Measurements from ENCODE around the gene SELENOP. TPM values are rescaled to one million over a fixed set of nuclear protein-coding genes. Genes with fewer than 3 reads are reported as not detected.
A peak's percentile ranks its signal among the peaks of the same experiment; 100 is the strongest.

Gene SELENOP
- total and polyA plus RNA-seq, 2 of the 13 experiments (the other 11 are each of a cell fraction or from before 2014, with no cell fraction given), result 1,895 to 2,083 TPM

DNA sequence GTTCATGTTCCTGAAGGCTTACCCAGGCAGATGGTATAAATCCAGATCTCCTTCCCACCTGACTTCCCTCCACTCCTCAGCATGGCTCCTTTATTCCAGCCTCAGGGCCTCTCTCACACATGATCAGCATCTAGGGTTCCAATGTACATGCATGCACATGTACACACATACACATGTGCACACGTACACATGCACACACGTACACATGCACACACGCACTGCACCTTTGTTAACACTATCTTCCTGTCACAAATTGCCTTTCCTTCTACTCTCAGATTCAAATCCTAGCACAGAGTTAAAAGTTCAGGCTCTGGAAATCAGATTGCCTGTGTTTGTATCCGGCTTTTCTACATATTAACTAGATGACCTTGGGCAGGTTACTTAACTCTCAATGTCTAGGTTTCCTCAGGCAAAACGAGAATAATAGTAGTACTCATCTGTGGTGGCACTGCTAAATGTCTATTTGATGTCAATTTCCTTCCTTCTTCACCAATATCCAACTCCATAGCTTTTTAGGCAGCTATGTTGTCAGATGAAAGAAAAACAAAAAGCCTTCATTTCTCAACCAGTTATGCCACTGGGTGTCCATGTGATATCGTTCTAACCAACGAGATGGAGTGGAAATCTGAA, 12.8 kb upstream of the SELENOP start (continued):
- TF ChIP-seq ZSCAN20 (CRISPR knock-in tag; IDR thresholded peaks at IDR 0.05; ENCODE audit: borderline replicate concordance), result no peak
- 0 out of 2 replicates have a peak, but pooled peaks have one; percentile 33 for TF ChIP-seq ZSCAN21 (CRISPR knock-in tag; IDR thresholded peaks at IDR 0.05; ENCODE audit: borderline replicate concordance)
- TF ChIP-seq ZNF234 (CRISPR knock-in tag; conservative IDR thresholded peaks at IDR 0.05), result no peak
- TF ChIP-seq, protein P1, sequence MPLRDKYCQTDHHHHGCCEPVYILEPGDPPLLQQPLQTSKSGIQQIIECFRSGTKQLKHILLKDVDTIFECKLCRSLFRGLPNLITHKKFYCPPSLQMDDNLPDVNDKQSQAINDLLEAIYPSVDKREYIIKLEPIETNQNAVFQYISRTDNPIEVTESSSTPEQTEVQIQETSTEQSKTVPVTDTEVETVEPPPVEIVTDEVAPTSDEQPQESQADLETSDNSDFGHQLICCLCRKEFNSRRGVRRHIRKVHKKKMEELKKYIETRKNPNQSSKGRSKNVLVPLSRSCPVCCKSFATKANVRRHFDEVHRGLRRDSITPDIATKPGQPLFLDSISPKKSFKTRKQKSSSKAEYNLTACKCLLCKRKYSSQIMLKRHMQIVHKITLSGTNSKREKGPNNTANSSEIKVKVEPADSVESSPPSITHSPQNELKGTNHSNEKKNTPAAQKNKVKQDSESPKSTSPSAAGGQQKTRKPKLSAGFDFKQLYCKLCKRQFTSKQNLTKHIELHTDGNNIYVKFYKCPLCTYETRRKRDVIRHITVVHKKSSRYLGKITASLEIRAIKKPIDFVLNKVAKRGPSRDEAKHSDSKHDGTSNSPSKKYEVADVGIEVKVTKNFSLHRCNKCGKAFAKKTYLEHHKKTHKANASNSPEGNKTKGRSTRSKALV (CRISPR knock-in tag; IDR thresholded peaks at IDR 0.05), result no peak
- no peak for TF ChIP-seq CHCHD3 (CRISPR knock-in tag; IDR thresholded peaks at IDR 0.05)
- TF ChIP-seq, protein P2, sequence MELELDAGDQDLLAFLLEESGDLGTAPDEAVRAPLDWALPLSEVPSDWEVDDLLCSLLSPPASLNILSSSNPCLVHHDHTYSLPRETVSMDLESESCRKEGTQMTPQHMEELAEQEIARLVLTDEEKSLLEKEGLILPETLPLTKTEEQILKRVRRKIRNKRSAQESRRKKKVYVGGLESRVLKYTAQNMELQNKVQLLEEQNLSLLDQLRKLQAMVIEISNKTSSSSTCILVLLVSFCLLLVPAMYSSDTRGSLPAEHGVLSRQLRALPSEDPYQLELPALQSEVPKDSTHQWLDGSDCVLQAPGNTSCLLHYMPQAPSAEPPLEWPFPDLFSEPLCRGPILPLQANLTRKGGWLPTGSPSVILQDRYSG (CRISPR knock-in tag; IDR thresholded peaks at IDR 0.05), result no peak
- TF ChIP-seq ZNF773 (CRISPR knock-in tag; IDR thresholded peaks at IDR 0.05; ENCODE audit: borderline replicate concordance), result no peak
- TF ChIP-seq HDAC1 (CRISPR knock-in tag; IDR thresholded peaks at IDR 0.05), result peak; percentile 74
- no peak for TF ChIP-seq KDM3A (CRISPR knock-in tag; IDR thresholded peaks at IDR 0.05; ENCODE audit: low read depth)
- TF ChIP-seq, protein P3, sequence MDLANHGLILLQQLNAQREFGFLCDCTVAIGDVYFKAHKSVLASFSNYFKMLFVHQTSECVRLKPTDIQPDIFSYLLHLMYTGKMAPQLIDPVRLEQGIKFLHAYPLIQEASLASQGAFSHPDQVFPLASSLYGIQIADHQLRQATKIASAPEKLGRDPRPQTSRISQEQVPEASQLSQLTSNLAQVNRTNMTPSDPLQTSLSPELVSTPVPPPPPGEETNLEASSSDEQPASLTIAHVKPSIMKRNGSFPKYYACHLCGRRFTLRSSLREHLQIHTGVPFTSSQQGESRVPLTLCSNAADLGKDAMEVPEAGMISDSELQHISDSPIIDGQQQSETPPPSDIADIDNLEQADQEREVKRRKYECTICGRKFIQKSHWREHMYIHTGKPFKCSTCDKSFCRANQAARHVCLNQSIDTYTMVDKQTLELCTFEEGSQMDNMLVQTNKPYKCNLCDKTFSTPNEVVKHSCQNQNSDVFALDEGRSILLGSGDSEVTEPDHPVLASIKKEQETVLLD (CRISPR knock-in tag; IDR thresholded peaks at IDR 0.05; ENCODE audit: low read depth), result 0 out of 2 replicates have a peak, but pooled peaks have one; percentile 16
- TF ChIP-seq, protein P4, sequence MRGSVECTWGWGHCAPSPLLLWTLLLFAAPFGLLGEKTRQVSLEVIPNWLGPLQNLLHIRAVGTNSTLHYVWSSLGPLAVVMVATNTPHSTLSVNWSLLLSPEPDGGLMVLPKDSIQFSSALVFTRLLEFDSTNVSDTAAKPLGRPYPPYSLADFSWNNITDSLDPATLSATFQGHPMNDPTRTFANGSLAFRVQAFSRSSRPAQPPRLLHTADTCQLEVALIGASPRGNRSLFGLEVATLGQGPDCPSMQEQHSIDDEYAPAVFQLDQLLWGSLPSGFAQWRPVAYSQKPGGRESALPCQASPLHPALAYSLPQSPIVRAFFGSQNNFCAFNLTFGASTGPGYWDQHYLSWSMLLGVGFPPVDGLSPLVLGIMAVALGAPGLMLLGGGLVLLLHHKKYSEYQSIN (CRISPR knock-in tag; IDR thresholded peaks at IDR 0.05; ENCODE audit: borderline replicate concordance), result no peak
- TF ChIP-seq ZNF777 (CRISPR knock-in tag; IDR thresholded peaks at IDR 0.05), result no peak
- TF ChIP-seq ZNF629 (CRISPR knock-in tag; conservative IDR thresholded peaks at IDR 0.05), result peak; percentile 87
- no peak for TF ChIP-seq ATRX (CRISPR knock-in tag; IDR thresholded peaks at IDR 0.05; ENCODE audit: borderline replicate concordance)
- TF ChIP-seq, protein P5, sequence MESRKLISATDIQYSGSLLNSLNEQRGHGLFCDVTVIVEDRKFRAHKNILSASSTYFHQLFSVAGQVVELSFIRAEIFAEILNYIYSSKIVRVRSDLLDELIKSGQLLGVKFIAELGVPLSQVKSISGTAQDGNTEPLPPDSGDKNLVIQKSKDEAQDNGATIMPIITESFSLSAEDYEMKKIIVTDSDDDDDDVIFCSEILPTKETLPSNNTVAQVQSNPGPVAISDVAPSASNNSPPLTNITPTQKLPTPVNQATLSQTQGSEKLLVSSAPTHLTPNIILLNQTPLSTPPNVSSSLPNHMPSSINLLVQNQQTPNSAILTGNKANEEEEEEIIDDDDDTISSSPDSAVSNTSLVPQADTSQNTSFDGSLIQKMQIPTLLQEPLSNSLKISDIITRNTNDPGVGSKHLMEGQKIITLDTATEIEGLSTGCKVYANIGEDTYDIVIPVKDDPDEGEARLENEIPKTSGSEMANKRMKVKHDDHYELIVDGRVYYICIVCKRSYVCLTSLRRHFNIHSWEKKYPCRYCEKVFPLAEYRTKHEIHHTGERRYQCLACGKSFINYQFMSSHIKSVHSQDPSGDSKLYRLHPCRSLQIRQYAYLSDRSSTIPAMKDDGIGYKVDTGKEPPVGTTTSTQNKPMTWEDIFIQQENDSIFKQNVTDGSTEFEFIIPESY (CRISPR knock-in tag; IDR thresholded peaks at IDR 0.05), result no peak
- TF ChIP-seq, protein P6, sequence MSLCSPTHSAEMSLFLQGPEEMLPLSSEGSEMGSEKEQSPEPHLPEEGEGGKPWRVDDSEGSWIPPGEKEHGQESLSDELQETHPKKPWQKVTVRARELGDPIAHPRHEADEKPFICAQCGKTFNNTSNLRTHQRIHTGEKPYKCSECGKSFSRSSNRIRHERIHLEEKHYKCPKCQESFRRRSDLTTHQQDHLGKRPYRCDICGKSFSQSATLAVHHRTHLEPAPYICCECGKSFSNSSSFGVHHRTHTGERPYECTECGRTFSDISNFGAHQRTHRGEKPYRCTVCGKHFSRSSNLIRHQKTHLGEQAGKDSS (CRISPR knock-in tag; IDR thresholded peaks at IDR 0.05; ENCODE audit: borderline replicate concordance, low read depth), result no peak
- TF ChIP-seq, protein P7, sequence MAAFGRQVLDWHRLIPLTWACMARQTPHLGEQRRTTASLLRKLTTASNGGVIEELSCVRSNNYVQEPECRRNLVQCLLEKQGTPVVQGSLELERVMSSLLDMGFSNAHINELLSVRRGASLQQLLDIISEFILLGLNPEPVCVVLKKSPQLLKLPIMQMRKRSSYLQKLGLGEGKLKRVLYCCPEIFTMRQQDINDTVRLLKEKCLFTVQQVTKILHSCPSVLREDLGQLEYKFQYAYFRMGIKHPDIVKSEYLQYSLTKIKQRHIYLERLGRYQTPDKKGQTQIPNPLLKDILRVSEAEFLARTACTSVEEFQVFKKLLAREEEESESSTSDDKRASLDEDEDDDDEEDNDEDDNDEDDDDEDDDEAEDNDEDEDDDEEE (CRISPR knock-in tag; IDR thresholded peaks at IDR 0.05), result no peak
- peak; percentile 90 for TF ChIP-seq MED13 (CRISPR knock-in tag; IDR thresholded peaks at IDR 0.05)
- no peak for TF ChIP-seq ZNF235 (CRISPR knock-in tag; IDR thresholded peaks at IDR 0.05; ENCODE audit: borderline replicate concordance)
